COLO829 (cell line): ENCODE measurements around the gene MEG3.
"Not testable (repeated sequence)": the region's sequence is repeated elsewhere in the genome, so short reads cannot be mapped to it uniquely, and the experiment has no call there.

ENCODE experiments used
- DNase-seq: peaks from one replicate; pipeline ENCODE4 v3.0.0; 2012; ENCODE audit warnings: low spot score

Gene MEG3

GRCh38 chr14:100815478-100816285 is 10.2 kb upstream of the MEG3 start:
- no peak for DNase-seq

DNA sequence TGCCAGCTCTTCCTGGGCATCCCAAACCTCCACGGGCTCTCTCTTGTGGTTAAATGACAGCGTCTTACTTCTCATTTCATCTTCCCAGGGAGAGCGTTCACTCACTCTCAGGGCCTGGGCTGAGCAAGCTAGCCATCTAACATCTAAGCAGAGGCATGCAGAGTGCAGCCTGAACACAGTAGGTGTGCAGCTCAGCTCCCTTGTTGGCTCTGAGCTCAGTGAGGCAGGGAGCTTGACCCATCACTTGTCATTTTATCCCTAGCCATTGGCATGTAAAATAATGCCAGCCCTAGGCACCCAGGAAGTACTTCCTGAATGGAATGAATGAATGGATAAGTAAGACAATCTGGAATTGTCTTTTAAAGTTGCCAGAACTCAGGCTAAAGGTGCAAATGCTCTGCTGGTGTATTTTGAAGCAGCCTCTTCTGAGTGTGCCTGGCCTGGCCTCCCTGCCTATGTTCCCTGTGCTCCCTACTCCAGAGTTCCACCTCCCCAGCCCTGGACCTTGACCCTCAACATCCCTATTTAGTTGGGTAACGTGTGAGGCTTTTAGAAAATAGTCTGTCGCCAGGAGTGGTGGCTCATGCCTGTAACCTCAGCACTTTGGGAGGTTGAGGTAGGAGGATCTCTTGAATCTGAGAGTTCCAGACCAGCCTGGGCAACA is 9.5 kb upstream of the MEG3 start:
- DNase-seq = no peak

- no peak for DNase-seq
Observed at GRCh38 chr14:100816950-100817901, 8.7 kb upstream of the MEG3 start.

- no peak for DNase-seq
Observed at GRCh38 chr14:100818221-100818699, 7.7 kb upstream of the MEG3 start.

DNA sequence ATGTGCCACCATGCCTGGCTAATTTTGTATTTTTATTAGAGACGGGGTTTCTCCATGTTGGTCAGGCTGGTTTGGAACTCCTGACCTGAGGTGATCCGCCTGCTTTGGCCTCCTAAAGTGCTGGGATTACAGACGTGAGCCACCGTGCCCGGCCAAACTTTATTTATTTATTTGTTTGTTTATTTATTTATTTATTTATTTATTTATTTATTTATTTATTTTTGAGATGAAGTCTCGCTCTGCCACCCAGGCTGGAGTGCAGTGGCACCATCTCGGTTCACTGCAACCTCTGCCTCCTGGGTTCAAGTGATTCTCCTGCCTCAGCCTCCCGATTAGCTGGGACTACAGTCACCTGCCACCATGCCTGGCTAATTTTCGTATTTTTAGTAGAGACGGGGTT is 7.0 kb upstream of the MEG3 start:
- DNase-seq = not testable (repeated sequence)

DNA sequence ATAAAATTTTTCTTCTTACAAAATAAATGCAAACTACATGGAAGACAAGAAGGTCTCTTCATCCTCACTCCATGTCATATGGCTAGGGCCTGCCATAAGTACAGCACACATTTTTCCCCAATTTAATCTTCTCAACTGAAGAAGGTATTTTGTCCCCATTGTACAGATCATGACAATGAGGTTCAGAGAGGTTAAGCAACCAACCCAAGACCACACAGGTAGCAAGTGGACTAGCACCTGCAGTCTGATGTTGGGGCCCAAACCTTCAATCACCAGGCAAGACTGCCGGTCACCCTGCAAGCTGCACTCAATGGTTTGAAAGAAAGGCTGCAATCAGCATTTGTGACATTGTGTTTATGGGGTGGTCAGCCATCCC is 6.5 kb upstream of the MEG3 start:
- no peak for DNase-seq

GRCh38 chr14:100819829-100820475 is 6.0 kb upstream of the MEG3 start:
- DNase-seq = no peak

- no peak for DNase-seq
Observed at GRCh38 chr14:100820957-100821356, 5.0 kb upstream of the MEG3 start.

DNA sequence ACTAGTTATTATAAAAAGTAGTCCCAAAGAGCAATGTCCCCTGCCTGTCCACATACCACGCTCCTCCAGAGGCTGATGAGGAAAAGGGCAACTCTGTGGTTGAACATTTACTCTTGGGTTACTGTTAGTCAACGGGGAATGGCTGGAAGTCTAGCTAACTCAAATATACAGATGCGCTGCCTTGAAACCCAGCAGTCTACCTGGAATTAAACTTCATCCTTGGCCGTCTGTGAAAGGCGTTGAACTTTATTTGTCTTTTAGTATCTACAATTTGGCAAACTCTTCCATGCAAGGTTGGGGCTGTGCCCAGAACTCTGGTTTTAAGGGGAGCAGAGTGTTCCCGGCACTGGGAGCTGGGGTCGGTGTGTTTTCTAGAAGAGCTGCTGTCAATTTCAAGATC is 3.9 kb upstream of the MEG3 start:
- DNase-seq = no peak

DNA sequence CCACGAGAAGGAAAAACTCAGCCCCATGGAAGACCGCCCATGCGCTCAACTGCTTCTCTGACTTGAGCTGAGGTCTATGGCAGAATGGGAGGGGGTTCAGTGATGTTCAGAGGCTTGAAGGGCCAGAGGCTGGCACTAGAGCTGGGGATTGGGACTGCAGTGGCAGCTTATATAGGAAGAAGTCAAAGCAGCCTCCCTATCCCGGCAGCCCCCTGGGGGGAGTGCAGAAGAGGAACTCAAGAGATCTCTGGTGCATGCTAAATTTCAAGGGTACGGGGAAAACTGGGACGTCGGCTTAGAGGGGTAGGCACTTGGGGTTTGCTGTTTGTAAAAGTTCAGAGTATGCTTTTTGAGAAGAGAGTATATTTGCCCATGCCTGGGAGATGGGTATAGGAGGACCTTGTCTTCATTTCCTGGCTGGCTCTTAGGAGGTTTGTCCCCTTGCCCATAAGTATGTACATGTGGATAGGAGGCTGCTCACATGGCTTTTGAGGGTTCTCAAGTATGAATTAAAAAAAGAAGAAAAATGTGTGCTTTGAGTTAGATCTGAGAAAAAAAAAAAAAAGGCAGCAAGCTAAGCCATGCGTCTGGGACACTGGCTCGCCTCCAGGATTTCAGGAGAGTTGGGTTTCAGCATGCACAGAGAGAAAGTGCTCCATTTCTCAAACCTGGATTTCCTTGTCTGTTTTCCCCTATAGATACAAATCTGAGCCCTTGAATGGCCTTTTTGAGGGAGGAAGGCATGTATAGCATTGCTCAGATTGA is 3.2 kb upstream of the MEG3 start:
- no peak for DNase-seq

DNA sequence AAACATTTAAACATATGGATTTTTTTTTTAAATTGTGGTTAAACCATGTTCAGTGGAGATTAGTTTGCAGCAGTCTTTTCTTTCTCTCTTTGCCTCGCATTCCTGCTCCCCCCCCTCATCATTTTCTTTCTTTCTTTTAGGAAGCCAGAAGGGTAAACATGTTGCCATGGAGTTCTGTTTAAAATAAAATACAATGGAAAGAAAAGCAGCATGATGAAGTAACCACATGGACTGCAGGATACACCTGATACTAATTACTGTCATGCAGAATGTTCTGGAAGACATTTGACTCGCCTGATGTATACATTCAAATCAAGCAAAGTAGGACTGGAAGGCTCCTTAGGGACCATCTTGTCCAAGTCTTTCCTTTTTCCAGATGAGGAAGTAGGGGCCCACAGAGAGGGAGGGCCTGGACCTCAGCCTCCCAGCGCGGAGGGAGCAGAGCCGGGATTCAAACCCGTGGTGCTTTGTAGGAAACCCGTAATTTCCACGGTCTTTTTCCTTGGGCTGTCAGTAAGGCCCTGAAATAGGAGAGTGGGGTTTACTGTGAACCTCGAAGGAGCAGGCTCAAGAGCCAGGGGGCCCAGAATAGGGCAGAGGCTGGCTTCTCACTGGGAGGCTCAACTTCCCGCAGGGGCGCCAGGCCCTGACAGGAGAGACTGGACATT is 2.4 kb upstream of the MEG3 start:
- no peak for DNase-seq

DNA sequence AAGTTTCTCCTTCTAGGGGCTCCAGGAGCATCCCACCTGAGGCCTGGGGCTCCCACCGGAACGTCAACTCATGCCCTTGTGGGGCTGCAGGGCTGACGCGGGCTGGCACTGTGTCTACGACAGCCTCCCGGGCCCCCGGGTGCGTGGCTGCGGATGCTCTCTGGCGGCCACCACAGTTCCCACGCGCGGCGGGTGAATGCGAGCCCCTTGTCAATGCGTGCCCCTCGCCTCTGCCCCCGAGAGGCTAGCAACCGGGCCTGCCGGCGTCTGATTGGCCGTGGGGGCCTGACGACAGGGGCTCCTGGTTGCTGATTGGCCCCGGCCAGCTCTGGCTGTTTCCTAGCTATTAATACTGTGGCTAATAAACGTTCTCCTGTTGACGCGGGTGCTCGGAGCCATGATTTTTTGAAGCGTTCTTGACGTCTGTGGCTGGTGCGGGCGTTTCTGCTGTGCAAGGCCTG is 1.8 kb upstream of the MEG3 start:
- DNase-seq = no peak

- no peak for DNase-seq
Observed at GRCh38 chr14:100824901-100825712, 811 bp upstream of the MEG3 start.

DNA sequence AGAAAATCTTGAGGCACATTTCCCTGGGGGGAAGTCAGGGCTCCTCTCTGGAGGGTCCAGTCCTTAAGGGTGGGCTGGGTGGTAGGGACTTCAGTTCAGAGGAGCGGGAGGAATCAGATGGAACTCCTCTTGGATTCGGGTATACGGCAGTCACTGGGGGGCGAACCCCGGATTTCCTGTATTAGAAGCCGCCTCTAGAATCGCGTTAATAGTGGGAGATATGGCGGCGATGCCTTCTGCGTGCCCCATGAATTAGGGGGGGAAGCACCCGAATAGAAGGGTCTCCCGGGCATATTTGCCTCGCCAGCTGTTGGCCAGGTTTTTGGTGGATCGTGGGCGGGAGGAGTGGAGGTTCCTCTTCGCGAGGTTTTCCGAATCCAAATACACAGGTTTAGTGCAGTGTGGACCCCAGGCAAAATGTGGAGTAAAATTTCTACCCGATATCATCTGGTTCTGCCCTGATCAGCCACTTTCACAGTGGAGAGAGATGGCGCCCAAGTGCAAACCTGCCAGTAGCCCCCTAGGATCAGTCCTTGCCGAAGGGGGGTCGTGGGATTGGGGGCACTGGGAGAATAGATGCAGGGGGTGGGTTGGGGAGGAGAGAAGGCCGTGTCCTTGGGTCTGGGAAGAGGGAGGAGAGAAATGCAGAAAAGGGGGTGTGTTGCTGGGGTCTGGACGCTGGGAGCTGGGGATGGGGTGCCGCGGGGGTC is 628 bp downstream of the MEG3 start:
- no peak for DNase-seq

DNA sequence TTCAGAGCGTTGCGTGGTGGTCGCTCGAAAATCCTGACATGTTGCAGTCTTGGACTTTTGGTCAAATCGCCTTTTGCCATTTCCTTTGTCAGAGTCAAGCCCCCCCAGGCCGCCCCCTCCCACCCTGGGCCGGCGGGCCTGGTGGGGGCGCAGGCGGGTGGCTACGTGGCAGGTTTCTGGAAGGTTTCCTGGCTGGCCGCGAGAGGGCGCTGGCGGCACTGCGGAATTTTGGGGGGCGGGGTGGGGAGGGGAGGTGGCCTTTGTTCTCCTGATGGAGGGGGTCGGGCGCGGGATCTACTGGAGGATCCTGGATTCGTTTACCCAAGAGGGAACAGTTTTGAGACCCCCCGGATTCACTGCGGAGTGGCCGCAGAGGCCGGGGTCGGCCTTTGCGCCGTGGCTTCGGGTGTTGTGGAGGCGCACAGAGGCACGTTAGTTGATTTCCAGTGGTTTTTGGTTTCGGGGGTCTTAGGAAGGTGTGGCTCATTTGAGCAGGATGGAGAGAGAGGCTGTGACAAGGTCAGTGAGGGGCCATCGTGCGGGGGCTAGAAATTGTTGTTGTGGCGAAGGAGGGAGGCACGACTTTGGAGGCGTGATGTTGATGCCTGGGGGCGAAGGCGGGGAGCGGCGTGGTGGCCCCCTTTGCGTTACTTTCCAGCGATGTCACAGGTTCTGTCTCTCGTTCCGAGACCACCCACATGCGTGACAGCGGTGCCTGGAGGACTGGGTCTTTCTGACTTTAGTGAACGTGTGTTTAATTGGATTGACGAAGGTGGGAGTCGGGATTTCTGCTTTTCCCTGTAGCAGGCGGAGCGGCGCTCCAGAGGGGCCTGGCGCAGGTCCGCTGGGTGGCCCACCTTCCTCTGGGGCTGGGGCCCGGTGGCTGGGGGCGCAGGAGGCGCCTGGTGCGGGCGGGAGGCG is 1.4 kb downstream of the MEG3 start:
- DNase-seq = no peak

- DNase-seq = no peak
Observed at GRCh38 chr14:100828031-100828769, 2.3 kb downstream of the MEG3 start.

DNA sequence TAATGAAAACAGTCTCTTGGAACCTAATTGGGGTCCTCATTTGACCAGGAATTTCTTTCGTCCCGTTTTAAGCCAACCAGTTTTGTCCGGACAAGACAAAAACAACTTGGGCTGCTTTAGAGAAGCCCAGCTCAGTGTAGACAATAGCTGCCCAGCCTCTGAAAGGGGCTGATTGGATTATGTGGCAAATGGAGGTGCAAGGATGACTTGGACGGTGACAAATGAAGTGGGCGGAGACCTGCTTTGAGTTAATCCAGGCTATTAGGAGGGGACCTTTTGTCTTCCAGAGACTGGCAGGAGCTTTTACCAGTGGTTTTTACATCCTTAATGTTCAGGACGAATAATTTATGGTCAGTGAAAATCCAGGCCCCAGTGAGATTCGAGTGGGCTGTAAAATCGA is 4.8 kb downstream of the MEG3 start:
- no peak for DNase-seq
